ENCODE results near the gene LRBA. TPM values are rescaled to one million over a fixed set of nuclear protein-coding genes. Genes with fewer than 3 reads are reported as not detected.

The LRBA gene
- total RNA-seq, 1 experiment from 2014 or later = 55.3 TPM

GRCh38 chr4:150215601-150216000 lies 799.5 kb downstream of the LRBA start:
- H3K4me2 ChIP-seq (ENCODE audit: insufficient read depth, insufficient read length, low read length) = no peak overlapping the region
- DNase-seq = no peak
- H4K91ac ChIP-seq (ENCODE audit: insufficient read length, low read depth, low read length) = no peak overlapping the region
- H3K27ac Mint-ChIP-seq = no peak overlapping the region
- H3K27ac ChIP-seq (ENCODE audit: insufficient read length, low read depth, low read length) = no peak overlapping the region
- WGBS (ENCODE audit: extremely low coverage, insufficient read length, low lambda C conversion rate) = no CpG with 5 or more reads among the region's 3 CpGs
- H3K79me1 ChIP-seq (ENCODE audit: insufficient read depth, low read depth, low read length, poor library complexity, severe bottlenecking) = no peaks in the 10 kb centered on the region
- H3K56ac ChIP-seq (ENCODE audit: insufficient read length, low read depth, low read length) = no peak overlapping the region
- H2BK12ac ChIP-seq (ENCODE audit: insufficient read length, low read depth, low read length) = no peak overlapping the region
- no peak overlapping the region for H2BK5ac ChIP-seq (ENCODE audit: insufficient read length, low read length)
- no peak overlapping the region for H3K4me3 Mint-ChIP-seq
- H4K5ac ChIP-seq (ENCODE audit: insufficient read length, low read depth, low read length) = no peak overlapping the region
- no peaks in the 10 kb centered on the region for H3K36me3 Mint-ChIP-seq (ENCODE audit: insufficient read depth in 1 of 3, low read depth in 3 of 3)
- no peaks in the 10 kb centered on the region; the same call in 1 of the 2 replicates for H3K27me3 ChIP-seq (ENCODE audit: insufficient read depth, low read length)
- no peaks in the 10 kb centered on the region for H3K79me2 ChIP-seq (ENCODE audit: insufficient read depth, low read length)
- no peak overlapping the region for H3T11ph ChIP-seq (ENCODE audit: low read length)
- no peak overlapping the region for H3K14ac ChIP-seq (ENCODE audit: insufficient read depth, low read length)
- H3K9ac ChIP-seq (ENCODE audit: extremely low read depth, insufficient read length, low read length) = no peak overlapping the region
- H3K4me1 ChIP-seq (ENCODE audit: insufficient read depth, low read length) = peaks cover 7% of the 10 kb centered on the region; the same call in 1 of the 2 replicates
- H2BK15ac ChIP-seq (ENCODE audit: low read depth, low read length) = no peak overlapping the region
- H2AFZ ChIP-seq (ENCODE audit: low read length) = no peak overlapping the region
- H3K18ac ChIP-seq (ENCODE audit: insufficient read length, low read depth, low read length) = no peak overlapping the region
- no peak overlapping the region for H2BK20ac ChIP-seq (ENCODE audit: low read depth, low read length, poor library complexity, severe bottlenecking)
- peaks cover 14 to 17% of the 10 kb centered on the region in 2 experiments for H3K4me1 Mint-ChIP-seq
- no peak overlapping the region for H3K23ac ChIP-seq (ENCODE audit: insufficient read length, low read depth, low read length)
- TF ChIP-seq, protein P1, sequence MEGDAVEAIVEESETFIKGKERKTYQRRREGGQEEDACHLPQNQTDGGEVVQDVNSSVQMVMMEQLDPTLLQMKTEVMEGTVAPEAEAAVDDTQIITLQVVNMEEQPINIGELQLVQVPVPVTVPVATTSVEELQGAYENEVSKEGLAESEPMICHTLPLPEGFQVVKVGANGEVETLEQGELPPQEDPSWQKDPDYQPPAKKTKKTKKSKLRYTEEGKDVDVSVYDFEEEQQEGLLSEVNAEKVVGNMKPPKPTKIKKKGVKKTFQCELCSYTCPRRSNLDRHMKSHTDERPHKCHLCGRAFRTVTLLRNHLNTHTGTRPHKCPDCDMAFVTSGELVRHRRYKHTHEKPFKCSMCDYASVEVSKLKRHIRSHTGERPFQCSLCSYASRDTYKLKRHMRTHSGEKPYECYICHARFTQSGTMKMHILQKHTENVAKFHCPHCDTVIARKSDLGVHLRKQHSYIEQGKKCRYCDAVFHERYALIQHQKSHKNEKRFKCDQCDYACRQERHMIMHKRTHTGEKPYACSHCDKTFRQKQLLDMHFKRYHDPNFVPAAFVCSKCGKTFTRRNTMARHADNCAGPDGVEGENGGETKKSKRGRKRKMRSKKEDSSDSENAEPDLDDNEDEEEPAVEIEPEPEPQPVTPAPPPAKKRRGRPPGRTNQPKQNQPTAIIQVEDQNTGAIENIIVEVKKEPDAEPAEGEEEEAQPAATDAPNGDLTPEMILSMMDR (conservative IDR thresholded peaks at IDR 0.05) = no peak
- no peak overlapping the region for H3K4ac ChIP-seq (ENCODE audit: low read depth, low read length)
- H3K9me3 Mint-ChIP-seq = no peaks in the 10 kb centered on the region
- H4K20me1 ChIP-seq (ENCODE audit: control insufficient read depth, insufficient read depth, insufficient read length) = no peaks in the 10 kb centered on the region
- H2AK5ac ChIP-seq (ENCODE audit: insufficient read length, low read length) = no peak overlapping the region
- H3K9me3 ChIP-seq (ENCODE audit: control insufficient read depth, low read depth, low read length) = no peaks in the 10 kb centered on the region
- H2BK120ac ChIP-seq (ENCODE audit: low read depth, low read length, poor library complexity, severe bottlenecking) = no peak overlapping the region
- no peaks in the 10 kb centered on the region; the same call in 1 of the 2 replicates for H3K27me3 Mint-ChIP-seq (ENCODE audit: low read depth)
- no peak overlapping the region for H4K8ac ChIP-seq (replicated peaks; ENCODE audit: insufficient read length, low read depth, low read length)
- H3K23me2 ChIP-seq (ENCODE audit: insufficient read length, low read depth, low read length, poor library complexity, severe bottlenecking) = no peaks in the 10 kb centered on the region

Other genes starting within 250 kb of the LRBA start
- gene RPS3A, start 84.3 kb upstream of the LRBA start, total RNA-seq (2021) = 2,679 and 2,686 TPM in 2 replicates